HG03457 (cell line): Measurements from ENCODE around the gene TMEM132D.

Experiments
- ATAC-seq: cut with Tn5 transposase; IDR thresholded peaks from one replicate; pipeline ENCODE4 v1.9.1; 2021; ENCODE audit warnings: moderate number of reproducible peaks; ENCODE audit not compliant: unreplicated experiment

Gene TMEM132D

GRCh38 chr12:129294868-129295267 is 609.0 kb downstream of the TMEM132D start:
- ATAC-seq, result no peak

GRCh38 chr12:129279771-129280170 is 624.1 kb downstream of the TMEM132D start:
- ATAC-seq, result no peak

DNA sequence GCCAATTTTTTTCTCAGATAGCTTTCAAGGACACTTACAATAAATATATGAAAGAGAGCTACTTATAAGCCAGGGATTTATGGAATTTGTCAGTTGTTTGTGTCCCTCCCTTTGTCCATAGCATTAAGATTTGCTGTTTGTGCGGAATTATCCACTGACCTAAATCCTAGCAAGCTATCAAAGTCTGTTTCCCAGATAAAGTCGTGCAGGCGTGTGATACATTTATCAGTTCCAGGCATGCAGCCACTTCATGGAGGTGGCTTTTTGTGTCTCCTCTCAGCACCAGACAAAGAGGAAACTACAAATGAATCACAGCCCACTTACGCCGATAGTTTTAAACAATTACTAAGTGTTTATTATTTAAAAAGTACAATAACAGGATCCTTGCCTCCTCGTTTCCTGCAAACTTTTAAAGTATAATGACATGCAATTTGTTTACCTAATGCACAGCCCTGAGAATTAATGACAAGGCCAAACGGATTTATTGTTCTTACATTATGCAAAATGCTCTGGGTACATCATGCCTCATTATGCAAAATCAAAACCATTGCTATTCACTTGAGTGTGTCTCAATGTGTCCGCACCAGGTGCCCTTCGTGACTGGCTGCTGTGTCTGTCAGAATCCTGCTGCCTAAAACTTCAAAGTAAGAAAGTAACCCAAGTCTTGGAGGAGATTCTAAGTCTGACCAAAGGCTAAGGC is 627.3 kb downstream of the TMEM132D start:
- no peak for ATAC-seq

GRCh38 chr12:129269756-129270495 is 633.9 kb downstream of the TMEM132D start:
- ATAC-seq, result no peak

- no peak for ATAC-seq
These were observed 645.0 kb downstream of the TMEM132D start for GRCh38 chr12:129258781-129259318.

GRCh38 chr12:129257524-129257923 is 646.3 kb downstream of the TMEM132D start:
- no peak for ATAC-seq

GRCh38 chr12:129246630-129247029 is 657.2 kb downstream of the TMEM132D start:
- no peak for ATAC-seq

GRCh38 chr12:129245769-129246168 is 658.1 kb downstream of the TMEM132D start:
- no peak for ATAC-seq

DNA sequence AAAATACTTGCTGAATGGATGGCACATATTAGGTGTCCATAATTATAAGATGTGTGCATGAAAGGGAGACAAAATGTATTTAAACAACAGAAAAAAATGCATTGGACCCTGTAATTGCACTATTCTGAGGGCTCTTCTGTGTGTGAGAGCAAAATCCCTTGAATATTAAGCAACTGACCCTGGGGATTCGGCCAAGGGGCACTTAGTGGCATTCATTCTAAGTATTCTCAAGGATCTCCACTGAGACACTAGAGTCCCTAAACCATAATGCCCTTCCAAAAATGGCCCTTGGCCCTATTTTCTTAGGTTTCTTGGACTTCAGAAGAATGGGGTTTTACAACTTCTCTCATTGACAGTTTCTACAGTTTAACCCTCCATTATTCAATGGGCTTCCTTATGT is 662.0 kb downstream of the TMEM132D start:
- no peak for ATAC-seq

DNA sequence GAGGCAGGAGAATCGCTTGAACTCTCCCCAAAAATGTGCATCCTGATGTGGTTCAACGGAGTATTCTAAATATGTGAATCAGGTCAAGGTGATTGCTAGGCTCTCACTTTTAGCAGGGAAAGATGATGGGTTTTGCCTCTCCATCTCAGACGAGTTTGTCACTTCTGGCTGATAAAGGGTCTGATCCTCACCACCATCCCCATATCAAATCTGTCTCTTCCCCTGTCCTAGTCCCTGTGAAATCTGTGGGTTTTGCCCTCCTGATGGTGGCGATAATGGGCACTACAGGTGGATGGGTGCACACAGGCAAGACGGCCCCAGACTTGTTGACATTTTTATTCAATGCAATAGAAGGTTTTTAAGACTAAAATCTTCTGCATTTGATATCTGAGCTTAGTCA is 665.9 kb downstream of the TMEM132D start:
- no peak for ATAC-seq

DNA sequence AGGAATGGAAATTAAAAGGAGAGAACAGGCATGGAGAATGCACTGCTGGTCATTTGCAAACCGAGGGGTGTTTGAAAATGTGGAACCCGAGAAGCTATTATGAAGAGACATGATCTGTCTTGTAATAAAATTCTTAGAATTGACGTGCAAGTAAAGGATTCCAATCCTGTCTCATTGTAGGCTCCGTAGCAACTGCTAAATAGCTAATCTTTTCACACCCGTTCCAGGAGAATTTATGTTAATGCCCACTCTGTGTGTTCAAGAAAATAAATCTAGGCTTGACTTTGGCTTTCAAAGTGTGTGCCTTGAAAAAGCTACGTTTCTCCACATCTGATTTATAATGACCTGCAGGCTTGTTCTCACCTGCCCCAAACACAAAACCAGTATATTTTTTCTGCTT is 669.6 kb downstream of the TMEM132D start:
- no peak for ATAC-seq

GRCh38 chr12:129231491-129231890 is 672.3 kb downstream of the TMEM132D start:
- no peak for ATAC-seq

- no peak for ATAC-seq
These were observed 672.8 kb downstream of the TMEM132D start for GRCh38 chr12:129230995-129231394.

DNA sequence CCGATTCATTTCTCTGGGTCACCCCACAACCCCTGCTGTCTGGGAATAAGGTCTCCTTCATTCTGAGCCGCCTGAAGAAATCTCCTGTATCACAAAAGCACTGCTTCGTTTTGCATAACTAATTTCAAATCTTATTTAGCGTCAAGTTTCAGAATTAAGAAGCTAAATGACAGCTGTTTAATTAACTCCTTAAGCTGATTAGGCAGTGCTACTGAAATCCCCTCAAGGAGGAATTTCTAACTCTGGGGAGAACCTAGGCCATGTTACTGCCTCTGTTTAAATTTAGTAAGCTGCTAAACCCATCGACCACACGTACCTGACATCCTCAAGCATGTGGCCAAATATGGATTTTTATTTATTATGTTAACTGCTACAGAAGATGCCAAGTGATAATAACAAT is 677.0 kb downstream of the TMEM132D start:
- ATAC-seq, result no peak

DNA sequence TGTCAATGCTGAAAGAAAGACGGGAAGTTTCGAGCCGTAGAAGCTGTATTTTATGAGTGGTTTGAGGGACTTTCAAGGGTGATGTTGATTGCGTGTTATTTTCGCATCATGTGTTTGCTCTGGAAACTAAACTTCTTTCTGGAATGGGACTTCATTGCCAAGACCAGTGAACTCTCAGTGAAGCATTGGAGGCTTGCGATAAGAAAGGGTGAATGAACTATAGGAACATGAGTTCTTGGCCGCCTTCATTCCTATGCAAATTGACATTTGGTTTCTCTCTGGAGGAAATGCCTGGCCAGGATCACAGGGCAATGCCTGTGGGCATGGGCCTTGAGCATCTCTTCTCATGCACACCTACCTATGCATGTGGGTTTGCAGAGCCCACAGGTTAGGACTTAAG is 677.8 kb downstream of the TMEM132D start:
- ATAC-seq, result no peak

DNA sequence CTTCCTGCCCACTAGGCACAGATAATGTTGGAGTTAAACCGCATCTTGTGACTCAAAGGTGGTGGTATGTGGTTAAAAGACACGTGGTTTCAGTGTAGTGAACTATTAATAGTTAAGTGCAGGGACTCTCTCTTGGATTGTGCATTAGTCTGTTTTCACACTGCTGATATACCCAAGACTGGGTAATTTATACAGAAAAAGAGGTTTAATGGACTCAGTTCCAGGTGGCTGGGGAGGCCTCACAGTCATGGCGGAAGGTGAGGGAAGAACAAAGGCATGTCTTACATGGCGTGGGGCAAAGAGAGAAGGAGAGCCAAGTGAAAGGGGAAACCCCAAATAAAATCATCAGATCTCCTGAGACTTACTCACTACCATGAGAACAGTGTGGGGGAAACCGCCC is 688.3 kb downstream of the TMEM132D start:
- ATAC-seq, result no peak

GRCh38 chr12:129213551-129213950 is 690.3 kb downstream of the TMEM132D start:
- no peak for ATAC-seq

DNA sequence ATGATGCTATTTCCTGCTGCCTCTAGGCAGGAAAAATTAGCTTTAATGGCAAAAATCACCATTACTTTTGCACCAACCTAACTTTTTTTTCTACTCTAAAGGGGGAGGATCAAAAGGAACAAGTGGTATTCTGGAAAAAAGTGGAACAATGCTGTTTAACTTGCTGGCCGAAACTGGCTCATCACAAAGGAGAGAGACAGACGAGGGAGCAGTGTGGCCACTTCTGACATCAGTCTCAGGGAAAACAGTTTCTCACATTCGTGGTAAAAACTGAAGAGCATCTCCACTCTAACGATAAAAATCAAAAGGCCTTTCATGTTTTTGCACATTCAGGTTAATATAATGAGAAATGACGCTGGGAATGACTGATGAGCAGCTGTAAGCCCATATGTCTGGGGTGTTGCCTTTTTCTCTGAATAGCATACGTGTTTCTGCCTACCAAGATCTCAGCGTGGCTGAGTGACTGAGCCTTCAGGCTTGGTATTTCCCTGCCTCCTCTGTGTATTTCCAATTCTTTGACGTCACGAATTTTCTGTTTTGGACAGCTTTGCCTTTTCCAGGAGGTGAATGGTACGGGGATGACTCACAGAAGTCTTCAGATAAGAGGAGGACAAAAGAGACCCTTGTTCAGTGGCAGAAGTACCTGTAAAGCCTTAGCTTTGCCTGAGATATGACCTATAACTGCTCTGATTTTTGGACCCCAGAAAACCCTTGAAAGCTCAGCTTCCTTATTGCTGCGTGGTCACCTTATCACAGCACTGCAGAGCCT is 691.8 kb downstream of the TMEM132D start:
- no peak for ATAC-seq

- ATAC-seq, result no peak
These were observed 695.3 kb downstream of the TMEM132D start for GRCh38 chr12:129208566-129208965.

- no peak for ATAC-seq
These were observed 696.7 kb downstream of the TMEM132D start for GRCh38 chr12:129207084-129207483.

- no peak for ATAC-seq
These were observed 700.4 kb downstream of the TMEM132D start for GRCh38 chr12:129203456-129203855.
